ENCODE results near the gene NUDT19.
"Not testable (repeated sequence)": the region's sequence is repeated elsewhere in the genome, so short reads cannot be mapped to it uniquely, and the experiment has no call there.

NUDT19 gene

DNA sequence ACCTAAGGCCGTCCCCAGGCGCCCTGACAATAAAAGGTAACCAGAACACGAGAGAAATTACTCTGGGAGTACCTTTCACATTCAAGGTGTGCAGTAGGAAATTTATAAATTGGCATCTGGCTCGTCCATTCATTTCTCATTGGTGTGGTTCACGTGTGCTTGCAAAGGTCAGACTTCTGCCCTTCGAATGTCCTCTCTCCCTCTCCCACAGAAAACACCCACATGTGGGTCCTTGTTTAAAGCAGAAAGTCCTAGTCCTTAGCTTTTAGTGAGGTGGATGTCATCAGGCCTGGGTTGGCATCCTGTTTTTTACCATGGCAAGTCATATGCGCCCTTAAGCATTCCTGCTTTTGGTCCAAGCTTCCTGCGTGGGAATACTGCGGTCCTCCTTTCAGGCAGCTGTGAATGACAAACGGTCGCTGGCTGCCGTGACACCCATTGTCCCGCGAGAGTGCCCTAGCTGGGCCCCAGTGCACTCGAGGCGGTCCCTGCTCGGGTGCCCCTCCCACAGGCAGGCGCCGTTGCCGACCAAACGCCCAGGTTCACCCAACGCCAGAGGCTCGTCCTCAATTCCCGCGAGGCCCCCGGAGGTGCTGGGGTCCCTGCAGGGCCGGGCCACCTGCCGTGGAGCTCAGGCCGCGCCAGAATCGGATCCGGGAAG, at the start of gene NUDT19:
TSS of gene NUDT19 (plus strand) at position 531 of the 661 bp plus-strand sequence. CDS start 140 bp downstream, outside the sequence.
- peak; percentile 72 for DNase-seq (ENCODE audit: low spot score)

DNA sequence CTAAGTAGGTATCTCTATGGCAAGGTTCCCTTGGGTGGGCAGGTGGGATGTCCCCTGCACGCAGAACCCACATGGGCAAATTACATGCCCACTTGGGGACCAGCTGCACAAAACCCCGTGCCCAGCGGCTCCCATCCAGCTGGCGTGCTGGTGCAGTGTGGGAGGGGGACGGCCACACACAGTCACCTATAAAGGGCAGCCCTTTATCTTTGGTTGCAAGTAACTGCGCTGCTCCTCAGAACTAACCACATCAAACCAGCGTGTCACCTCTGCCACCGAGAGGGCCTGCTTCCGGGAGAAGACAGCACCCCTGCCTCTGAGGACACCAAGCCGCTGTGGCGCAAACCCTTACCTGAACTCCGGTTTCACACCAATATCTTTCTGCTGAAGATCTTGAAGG, 48.9 kb upstream of the NUDT19 start:
- no peak for DNase-seq (ENCODE audit: low spot score)

GRCh38 chr19:32646556-32646955, 45.1 kb upstream of the NUDT19 start:
- DNase-seq (ENCODE audit: low spot score), result no peak

DNA sequence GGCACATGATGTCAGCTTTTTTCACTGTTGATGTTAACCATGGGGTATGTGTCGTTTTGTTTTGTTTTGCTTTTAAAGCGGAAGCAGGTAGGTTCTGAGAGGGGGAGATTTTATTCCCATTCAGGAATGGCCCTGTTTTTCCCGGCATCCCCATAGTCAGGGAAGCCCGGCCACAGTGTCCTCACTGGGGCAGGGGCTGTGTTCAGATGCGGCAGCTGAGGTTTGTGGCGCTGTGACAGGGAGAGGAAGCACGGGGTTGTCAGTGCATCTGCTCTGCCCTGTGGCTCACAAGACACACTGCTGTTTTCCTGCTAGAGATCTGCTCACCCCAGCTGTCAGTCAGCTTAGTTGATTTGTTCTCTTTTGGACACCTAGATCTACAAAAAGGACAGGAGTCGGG, 44.3 kb upstream of the NUDT19 start:
- DNase-seq (ENCODE audit: low spot score), result no peak

GRCh38 chr19:32649751-32650150, 41.9 kb upstream of the NUDT19 start:
- no peak for DNase-seq (ENCODE audit: low spot score)

DNA sequence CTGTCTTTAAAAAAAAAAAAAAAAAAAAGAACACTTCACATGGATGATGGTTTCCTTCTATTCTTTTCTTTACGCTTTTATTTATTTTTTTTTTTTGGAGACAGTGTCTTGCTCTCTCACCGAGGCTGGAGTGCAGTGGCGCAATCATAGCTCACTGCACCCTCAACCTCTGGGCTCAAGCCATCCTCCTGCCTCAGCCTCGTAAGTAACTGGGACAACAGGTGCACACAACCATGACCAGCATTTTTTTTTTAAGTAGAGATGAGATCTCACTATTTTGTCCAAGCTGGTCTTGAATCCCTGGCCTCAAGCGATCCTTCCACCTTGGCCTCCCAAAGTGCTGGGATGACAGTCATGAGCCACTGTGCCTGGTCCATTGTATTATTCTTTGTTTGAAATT, 41.0 kb upstream of the NUDT19 start:
- DNase-seq (ENCODE audit: low spot score), result no peak

- DNase-seq (ENCODE audit: low spot score), result peak; percentile 82
These were observed 39.9 kb upstream of the NUDT19 start for GRCh38 chr19:32651729-32652140.

GRCh38 chr19:32652331-32652730, 39.3 kb upstream of the NUDT19 start:
- DNase-seq (ENCODE audit: low spot score), result not testable (repeated sequence)

GRCh38 chr19:32652894-32653598, 38.6 kb upstream of the NUDT19 start:
- DNase-seq (ENCODE audit: low spot score), result no peak

DNA sequence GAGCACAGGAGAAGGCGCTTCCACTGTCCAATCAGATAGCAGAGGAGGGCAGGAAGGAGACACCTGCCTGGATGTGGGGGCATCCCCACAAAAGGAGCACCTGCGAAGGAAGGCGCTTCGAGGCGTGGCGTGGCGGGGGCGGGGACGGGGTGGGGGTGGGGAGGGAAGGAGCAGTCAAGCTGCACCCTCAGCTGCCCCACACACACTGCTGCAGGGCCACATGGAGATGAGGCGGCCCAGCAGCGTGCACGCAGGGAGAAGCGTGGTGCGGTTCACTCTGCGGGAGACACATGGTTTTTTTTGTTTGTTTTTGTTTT, 38.1 kb upstream of the NUDT19 start:
- DNase-seq (ENCODE audit: low spot score), result no peak

GRCh38 chr19:32656379-32656778, 35.2 kb upstream of the NUDT19 start:
- DNase-seq (ENCODE audit: low spot score), result not testable (repeated sequence)

- DNase-seq (ENCODE audit: low spot score), result no peak
These were observed 33.5 kb upstream of the NUDT19 start for GRCh38 chr19:32658075-32658474.

GRCh38 chr19:32658527-32658926, 33.1 kb upstream of the NUDT19 start:
- DNase-seq (ENCODE audit: low spot score), result no peak

DNA sequence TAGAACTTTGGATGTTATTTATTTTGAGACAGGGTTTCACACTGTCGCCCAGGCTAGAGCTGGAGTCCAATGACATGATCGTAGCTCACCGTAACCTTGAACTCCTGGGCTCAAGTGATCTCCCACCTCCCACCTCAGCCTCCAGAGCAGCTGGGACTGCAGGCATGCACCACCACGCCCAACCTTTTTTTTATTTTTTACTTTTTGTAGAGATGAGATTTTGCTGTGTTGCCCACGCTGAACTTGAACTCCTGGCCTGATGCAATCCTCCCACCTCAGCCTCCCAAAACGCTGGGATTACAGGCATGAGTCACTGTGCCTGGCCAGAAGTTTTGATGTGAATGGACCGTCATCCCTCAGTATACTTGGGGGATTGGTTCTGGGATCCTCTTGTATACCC, 30.3 kb upstream of the NUDT19 start:
- DNase-seq (ENCODE audit: low spot score), result no peak

- DNase-seq (ENCODE audit: low spot score), result no peak
These were observed 29.4 kb upstream of the NUDT19 start for GRCh38 chr19:32662186-32662585.

- DNase-seq (ENCODE audit: low spot score), result no peak
These were observed 25.5 kb upstream of the NUDT19 start for GRCh38 chr19:32666084-32666483.

GRCh38 chr19:32669310-32669709, 22.3 kb upstream of the NUDT19 start:
- no peak for DNase-seq (ENCODE audit: low spot score)

DNA sequence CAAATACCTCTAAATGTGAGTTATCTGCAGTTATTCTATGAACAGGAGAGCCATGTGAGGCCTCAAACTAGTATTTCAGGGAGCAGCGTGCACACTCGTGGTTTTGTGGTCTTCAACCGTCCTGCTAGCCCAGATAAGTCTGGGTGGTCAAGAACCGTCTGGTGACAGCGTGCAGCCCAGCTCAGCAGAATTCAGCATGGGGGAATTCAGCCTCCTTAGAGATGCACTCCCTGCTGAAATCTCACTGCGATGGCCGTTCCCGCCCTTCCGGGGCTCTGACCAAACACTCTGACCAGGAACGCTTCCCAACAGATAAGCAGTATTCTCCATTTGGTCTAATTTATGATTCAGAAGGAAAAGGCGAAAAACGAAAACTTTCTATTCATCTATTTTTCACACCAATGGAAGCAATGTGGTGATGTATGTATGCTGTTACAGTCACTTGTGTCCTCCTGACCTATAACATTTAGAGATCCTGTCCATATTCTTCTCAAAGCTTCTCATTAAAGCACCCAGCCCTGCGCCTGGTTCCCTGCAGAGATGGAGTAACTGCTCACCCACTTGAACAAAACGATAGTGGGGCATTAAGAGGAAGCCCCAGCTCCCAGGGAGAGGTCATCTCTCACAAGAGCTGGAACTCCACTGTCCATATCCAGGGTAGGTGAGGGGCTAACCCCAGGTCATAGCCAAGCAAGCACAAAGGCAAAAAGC, 19.6 kb upstream of the NUDT19 start:
- DNase-seq (ENCODE audit: low spot score), result no peak

DNA sequence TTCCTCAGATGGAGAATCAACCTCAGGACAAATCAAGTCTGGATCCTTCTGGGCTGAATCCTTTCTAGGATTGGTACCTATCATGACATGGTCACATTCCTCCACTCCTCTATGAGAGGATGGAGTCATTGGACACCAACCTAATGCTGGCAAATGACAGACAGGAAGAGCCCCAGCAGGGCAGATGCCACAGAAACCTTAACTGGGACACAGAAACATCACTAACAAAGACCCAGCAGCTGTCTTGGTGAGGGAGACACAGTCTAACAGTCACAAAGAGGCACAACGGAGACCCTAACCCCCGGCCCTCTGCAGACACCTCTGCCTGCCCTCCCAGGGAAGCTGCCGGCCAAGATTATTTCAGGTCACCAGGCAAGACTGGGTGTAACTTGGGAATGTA, 18.8 kb upstream of the NUDT19 start:
- DNase-seq (ENCODE audit: low spot score), result no peak

GRCh38 chr19:32673573-32673972, 18.0 kb upstream of the NUDT19 start:
- no peak for DNase-seq (ENCODE audit: low spot score)

GRCh38 chr19:32674153-32674930, 17.3 kb upstream of the NUDT19 start:
- DNase-seq (ENCODE audit: low spot score), result no peak

DNA sequence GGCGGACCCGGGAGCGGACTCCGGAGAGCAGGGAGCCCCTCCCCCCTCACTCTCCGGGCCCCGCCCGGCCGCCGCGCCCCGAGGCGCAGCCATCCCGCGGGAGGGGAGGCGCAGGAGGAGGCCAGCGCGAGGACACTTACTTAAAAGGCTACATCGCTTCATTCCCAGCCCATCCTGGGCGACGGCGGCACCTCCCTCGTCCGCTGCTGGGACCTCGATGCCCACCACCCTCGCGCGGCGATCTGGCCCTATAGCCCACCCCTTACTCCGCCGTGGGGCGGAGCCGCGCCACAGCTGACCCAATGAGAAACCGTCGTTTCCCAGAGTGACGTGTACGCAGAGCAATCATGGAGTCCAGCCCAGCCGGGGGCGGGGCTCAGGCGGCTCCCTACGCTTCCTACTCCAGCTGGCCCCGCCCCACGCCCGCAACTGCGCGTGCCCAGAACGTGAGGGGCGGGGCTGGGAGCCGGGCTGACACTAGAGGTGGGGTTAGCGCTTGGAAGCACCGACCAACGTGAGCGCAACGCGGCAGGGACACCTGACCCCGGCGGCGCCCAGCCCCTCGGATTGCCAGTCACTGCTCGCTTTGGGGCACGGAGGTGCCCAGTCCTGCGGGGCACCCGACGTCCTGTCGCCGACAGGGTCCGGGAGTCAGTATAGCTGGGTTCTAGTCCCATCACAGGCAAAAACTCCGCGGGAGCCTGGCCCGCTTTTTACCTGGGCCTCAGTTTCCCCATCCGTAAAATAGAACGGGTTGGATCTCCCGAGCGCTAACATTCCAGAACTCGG, 16.5 kb upstream of the NUDT19 start, which contains the start of gene ANKRD27:
TSS of gene ANKRD27 (minus strand) at position 250 of the 789 bp plus-strand sequence. CDS start 16,165 bp downstream, outside the sequence.
- peak; percentile 99 for DNase-seq (ENCODE audit: low spot score)
